H1 (cell line): ENCODE results near the gene ZFP36L2. TPM values are rescaled to one million over a fixed set of nuclear protein-coding genes. Genes with fewer than 3 reads are reported as not detected.

ENCODE experiments used
- EZH2 ChIP-seq: fragments of 200-600 bp; sonication (generic); IDR thresholded peaks from 2 replicates; pipeline ENCODE4 v1.7.1; 2012; ENCODE audit warnings: low read depth, mild to moderate bottlenecking, moderate library complexity, low read length, inconsistent platforms; ENCODE audit not compliant: severe bottlenecking
- NANOG ChIP-seq: IDR thresholded peaks from 2 replicates; pipeline ENCODE4 v1.6.1; 2011; ENCODE audit warnings: low read length, low read depth, mild to moderate bottlenecking, inconsistent platforms; ENCODE audit not compliant: insufficient read depth, poor library complexity, severe bottlenecking
- polyA plus RNA-seq, 7 experiments: library from polyadenylated mRNA; depleted of rRNA in 3 of 7; stranded (reverse) in 5 of 7; unstranded in 2 of 7; fragments of >200 nt in 5 of 7; fragments of 200-250 nt in 2 of 7; gene quantifications; 1 replicate in 5 of 7; 2 replicates in 1 of 7; 4 replicates in 1 of 7; pipeline versions ENCODE4 v1.2.1 to v1.2.3, GENCODE V29; 2011 to 2013; ENCODE audit warnings: missing spikeins in 2 of 7, mixed read lengths in 2 of 7
- total RNA-seq: library from RNA; stranded (reverse); fragmentation: NEBNext Ultra II Directional; extraction: Animal tissue kit (Norgen Biotek cat#: 25700); gene quantifications from 2 replicates; pipeline ENCODE4 v1.2.1, GENCODE V29; 2021

The ZFP36L2 gene
- total and polyA plus RNA-seq, 2 of the 8 experiments (the other 6 are each of a cell fraction or from before 2014, with no cell fraction given), result 13.4 to 102 TPM

DNA sequence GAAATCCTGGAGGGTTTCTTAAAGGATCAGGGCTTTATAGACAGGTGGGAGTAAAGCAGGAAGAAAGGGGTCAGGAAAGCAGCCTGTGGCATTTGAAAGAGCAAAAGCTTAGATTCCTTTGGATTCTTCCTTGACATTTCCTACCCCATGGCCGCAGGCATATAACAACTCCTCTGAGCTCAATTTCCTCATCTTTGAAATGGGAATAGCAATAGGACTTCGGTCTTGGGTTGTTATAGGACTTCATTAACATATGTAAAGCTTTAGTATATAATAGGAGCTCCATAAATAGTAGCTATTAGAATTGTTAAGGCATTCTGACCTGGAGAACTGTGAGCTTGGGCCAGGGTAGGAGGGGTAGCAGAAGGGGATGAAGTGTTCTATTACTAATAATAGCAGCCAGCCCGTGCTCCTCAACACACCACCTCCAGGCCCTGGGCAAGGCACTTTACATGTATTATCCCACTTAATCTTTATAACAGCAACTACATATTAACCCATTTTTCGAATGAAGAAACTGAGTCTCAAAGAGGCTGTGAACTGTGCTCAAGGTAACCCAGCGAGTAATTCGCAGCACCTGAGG lies 10.6 kb downstream of the ZFP36L2 start (continued):
- TF ChIP-seq NANOG, result no peak
- no peak for TF ChIP-seq EZH2
